HG02763 (cell line): Measurements from ENCODE around the gene LY6G5C.

Experiments
- ATAC-seq: cut with Tn5 transposase; IDR thresholded peaks from one replicate; pipeline ENCODE4 v1.9.1; 2021; ENCODE audit warnings: mild to moderate bottlenecking, moderate library complexity; ENCODE audit not compliant: unreplicated experiment

Gene LY6G5C

DNA sequence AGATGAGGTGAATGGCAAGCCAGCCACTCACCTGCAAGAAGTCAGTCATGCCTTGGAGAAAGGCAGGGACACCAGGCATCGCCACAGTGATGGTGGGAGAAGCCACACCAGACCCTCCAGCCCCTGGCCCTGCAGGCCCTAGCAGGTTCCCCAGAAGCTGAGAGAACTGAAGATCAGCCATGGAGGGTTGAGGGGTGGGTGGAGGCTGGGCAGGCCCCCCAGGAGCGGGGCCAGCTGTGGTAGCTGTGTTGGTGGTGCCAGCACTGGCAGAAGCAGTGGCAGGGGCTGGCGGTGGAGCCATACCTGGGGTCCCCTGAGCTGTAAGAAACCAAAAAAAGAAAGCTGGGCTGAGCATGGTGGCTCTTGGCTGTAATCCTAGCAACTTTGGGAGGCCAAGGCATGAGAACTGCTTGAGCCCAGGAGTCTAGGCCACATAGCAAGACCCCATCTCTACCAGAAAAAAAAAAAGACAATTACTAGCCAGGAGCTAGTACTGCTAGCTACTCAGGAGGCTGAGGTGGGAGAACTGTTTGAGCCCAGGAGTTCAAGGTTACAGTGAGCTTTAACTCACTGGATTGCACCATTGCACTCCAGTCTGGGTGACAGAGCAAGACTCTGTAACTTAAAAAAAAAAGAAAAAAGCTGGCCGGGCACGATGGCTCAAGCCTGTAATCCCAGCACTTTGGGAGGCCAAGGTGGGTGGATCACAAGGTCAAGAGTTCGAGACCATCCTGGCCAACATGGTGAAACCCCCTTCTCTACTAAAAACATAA, 37.9 kb downstream of the LY6G5C start:
- no peak for ATAC-seq

DNA sequence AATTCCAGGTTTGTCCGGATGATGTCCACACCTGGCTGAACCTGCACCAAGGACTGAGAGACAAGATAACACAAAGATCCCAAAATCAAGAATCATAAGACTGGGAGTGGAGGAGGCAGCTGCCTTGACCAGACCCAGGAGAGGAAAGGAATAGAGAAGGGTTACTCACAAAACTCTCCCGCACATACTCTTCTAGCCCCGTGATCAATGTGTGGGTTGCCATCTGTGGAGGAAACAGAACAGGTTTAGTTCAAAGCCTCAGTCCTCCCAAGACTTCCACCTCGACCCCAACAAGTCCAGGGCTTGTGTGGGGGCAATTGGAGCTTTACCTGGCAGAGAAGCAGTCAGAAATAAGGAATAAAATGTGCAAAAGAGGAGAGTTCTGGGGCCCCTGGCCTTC, 39.5 kb downstream of the LY6G5C start:
- ATAC-seq = no peak

DNA sequence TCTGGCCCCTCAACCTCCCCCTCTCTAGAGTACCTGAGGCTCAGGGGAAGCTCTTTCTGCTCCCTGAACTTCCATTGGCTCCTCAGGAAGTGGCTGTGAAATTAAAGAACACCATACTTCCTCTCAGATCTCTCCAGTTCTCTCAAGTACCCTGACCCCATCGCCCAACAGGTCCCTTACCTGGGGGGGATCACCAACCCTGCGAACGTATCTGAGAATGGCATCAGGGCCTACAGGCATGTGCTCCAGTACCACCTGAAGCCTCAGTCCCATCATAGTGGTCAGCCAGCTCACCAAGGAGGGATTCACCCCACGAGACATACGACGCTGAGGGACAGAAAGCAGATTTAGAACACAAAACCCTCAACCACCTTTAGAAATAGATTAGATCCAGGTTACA, 40.3 kb downstream of the LY6G5C start:
- no peak for ATAC-seq

DNA sequence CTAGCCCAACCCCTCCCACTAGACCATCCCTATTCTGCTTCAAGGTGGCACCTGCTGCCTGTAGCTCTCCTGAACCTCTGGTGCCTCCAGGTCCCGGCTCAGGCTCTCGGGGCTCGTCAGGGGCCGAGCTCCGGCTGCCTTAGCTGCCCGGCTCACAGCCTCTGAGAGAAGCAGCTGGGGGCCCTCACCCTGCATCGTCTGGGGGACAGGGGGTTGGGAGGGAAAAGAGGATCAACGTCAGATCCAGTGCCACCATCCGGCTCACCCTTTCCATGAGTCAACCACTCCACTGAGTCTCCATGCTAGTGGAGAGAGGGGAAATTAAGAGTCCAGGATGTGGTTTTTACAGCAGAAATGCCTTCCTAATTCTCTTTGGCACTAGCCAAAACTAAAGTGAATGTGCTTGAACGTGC, 41.4 kb downstream of the LY6G5C start:
- ATAC-seq = no peak

DNA sequence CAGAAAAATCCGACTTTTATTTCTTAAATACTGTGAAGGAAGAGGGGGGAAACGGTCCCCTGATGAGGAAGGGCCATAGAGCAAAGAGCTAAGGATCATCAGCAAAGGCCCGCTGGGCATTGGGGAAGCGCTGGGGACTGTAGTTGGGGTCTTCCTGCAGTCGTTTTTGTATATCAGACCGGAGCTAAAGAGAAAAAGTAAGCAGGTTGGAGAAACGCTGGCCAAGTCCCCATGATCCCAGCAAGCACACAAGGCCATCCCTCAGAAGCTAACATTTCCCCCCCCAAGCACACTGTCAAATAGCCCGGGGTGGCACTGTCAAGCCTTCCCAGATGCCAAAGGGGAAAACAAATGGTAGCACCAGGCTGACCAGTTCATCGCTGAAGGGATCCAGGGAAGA, 41.8 kb downstream of the LY6G5C start:
- ATAC-seq = no peak

- no peak for ATAC-seq
These were observed 43.9 kb downstream of the LY6G5C start for GRCh38 chr6:31636698-31637596.

- ATAC-seq = no peak
These were observed 45.8 kb downstream of the LY6G5C start for GRCh38 chr6:31634969-31635575.

DNA sequence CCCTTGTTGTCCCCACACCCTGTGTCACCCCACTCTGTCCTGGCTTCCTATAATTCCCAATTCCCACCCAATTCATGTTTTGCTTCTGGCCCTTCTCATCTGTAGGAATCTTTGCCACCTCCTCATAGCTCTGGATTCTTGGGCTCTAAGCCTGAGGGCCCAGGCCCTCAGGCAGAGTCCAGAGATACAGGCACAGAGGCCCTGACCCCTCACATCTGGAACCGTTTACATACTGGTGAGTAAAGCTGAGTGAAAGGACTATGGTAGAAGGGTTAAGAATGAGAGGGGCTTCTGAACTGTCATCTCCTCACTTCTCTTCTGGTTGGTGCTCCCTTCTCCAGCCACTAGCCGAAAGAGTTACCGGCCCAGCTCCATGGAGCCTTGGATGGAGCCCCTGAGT, 46.7 kb downstream of the LY6G5C start:
- no peak for ATAC-seq

DNA sequence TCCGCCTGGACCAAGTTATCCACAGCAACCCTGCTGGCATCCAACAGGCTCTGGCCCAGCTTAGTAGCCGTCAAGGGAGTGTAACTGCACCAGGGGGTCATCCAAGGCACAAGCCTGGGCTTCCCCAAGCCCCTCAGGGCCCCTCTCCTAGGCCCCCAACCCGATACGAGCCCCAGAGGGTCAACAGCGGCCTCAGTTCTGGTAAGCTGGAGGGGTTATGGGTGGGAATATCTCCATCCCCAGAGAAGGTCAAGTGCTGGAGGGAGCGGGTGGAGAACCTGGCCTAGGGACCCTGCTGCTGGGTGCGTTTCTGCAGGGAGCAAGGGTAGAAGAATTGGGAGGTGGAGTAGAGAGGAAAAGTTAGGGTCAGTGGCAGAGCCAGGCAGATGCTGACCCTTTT, 47.4 kb downstream of the LY6G5C start:
- no peak for ATAC-seq

- ATAC-seq = no peak
These were observed 48.5 kb downstream of the LY6G5C start for GRCh38 chr6:31632279-31632946.

- no peak for ATAC-seq
These were observed 49.1 kb downstream of the LY6G5C start for GRCh38 chr6:31631681-31632278.

- ATAC-seq = no peak
These were observed 49.7 kb downstream of the LY6G5C start for GRCh38 chr6:31631209-31631608.

DNA sequence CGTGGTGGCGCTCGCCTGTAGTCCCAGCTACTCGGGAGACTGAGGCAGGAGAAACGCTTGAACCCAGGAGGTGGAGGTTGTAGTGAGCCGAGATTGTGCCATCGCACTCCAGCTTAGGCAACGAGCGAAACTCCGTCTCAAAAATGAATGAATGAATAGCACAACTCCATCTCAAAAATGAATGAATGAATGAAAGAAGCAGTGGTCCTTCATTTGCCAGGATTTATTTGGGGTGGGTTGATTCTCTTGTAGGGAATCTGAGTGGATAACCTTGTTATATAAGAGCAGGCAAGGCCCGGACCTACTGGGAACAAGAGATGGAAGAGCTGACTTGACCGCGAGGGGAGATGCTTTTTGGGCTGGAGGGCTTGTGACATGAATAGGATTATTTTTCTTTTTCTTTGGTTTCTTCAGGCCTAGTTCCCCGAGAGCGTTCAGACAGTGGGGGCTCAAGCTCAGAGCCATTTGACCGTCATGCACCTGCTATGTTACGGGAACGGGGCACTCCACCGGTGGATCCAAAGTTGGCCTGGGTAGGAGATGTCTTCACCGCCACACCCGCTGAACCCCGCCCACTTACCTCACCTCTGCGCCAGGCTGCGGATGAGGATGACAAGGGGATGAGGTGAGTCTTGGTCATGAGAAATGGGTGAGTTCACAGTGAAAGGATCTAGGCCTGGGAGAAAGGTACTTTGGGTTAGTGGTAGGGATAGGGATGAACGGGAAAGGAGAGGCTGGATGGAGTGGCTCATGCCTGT, 50.5 kb downstream of the LY6G5C start:
- ATAC-seq = no peak

GRCh38 chr6:31629014-31629413, 51.9 kb downstream of the LY6G5C start:
- no peak for ATAC-seq

GRCh38 chr6:31627690-31628287, 53.1 kb downstream of the LY6G5C start:
- no peak for ATAC-seq

DNA sequence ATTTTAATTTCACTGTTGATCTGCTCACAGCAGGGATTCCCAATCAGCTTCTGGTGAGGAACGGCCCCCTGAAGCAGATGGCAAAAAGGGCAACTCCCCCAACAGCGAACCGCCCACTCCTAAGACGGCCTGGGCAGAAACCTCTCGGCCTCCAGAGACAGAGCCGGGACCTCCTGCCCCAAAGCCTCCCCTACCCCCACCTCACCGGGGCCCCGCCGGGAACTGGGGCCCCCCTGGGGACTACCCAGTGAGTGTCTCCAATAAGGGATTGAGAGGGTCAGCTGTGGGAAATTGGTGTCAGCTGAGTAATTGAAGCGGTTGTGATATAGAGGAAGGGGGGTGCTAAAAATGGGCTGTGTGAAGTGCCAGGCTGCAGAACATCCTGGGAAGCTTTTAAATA, 53.9 kb downstream of the LY6G5C start:
- no peak for ATAC-seq
